Astrocyte of the spinal cord (primary cell): ENCODE results near the gene UBAC2.

Experiments
- DNase-seq: peaks from one replicate; pipeline ENCODE4 v3.0.0; 2011; ENCODE audit warnings: low read depth, low spot score
- H3K4me3 ChIP-seq: 2 replicates; pipeline ENCODE4 v1.5.1; 2011; ENCODE audit warnings: low read depth, mild to moderate bottlenecking, low read length, moderate library complexity
- CTCF ChIP-seq: IDR thresholded peaks from 2 replicates; pipeline ENCODE4 v1.5.1; 2012; ENCODE audit warnings: low read depth, mild to moderate bottlenecking, low read length, inconsistent platforms
- in situ Hi-C: cut with HindIII; loops from 2 replicates; pipeline ENCODE4 v1.10.0; 2017; ENCODE audit warnings: low sequenced_read_pairs

Gene UBAC2

GRCh38 chr13:99352351-99353245 is 151.9 kb downstream of the UBAC2 start:
- no peak for TF ChIP-seq CTCF

GRCh38 chr13:99353246-99353600 is 152.6 kb downstream of the UBAC2 start:
- no peak for DNase-seq
- TF ChIP-seq CTCF, result no peak
- in situ Hi-C loops, result no loop called here
- H3K4me3 ChIP-seq, result no peak overlapping the region

More at GRCh38 chr13:99352351-99353245, 151.9 kb downstream of the UBAC2 start:
- no peak overlapping the region for H3K4me3 ChIP-seq
- in situ Hi-C loops, result no loop called here
- DNase-seq, result no peak

GRCh38 chr13:99353836-99354235 is 153.2 kb downstream of the UBAC2 start:
- in situ Hi-C loops, result no loop called here
- TF ChIP-seq CTCF, result no peak

GRCh38 chr13:99354371-99354951 is 153.8 kb downstream of the UBAC2 start:
- no peak overlapping the region for H3K4me3 ChIP-seq
- no peak for TF ChIP-seq CTCF
- DNase-seq, result no peak
- in situ Hi-C loops, result no loop called here

More at GRCh38 chr13:99353836-99354235, 153.2 kb downstream of the UBAC2 start:
- no peak overlapping the region for H3K4me3 ChIP-seq
- peak; percentile 36 for DNase-seq

- in situ Hi-C loops, result no loop called here
- no peak for TF ChIP-seq CTCF
- DNase-seq, result no peak
- H3K4me3 ChIP-seq, result no peak overlapping the region
Measured at GRCh38 chr13:99355267-99356011, 154.8 kb downstream of the UBAC2 start.

- no peak for TF ChIP-seq CTCF
- H3K4me3 ChIP-seq, result no peak overlapping the region
- no peak for DNase-seq
- in situ Hi-C loops, result no loop called here
Measured at GRCh38 chr13:99356012-99356261, 155.3 kb downstream of the UBAC2 start.
